Ovary (tissue), 3 donors: Measurements from ENCODE around the gene ARHGAP9.
"Not testable (repeated sequence)": the region's sequence is repeated elsewhere in the genome, so short reads cannot be mapped to it uniquely, and the experiment has no call there.

Source experiments
- CTCF ChIP-seq, 3 donors: fragments of 450-650 bp in 2 of 3; fragments of 200-600 bp in 1 of 3; IDR thresholded peaks; one replicate each; pipeline versions ENCODE4 v1.5.1 to v1.8.0; 2016 to 2022; ENCODE audit warnings: antibody characterized with exemption in 3 of 3, mild to moderate bottlenecking in 1 of 3
- EP300 ChIP-seq: sonication (generic); formaldehyde crosslinking; IDR thresholded peaks from one replicate; pipeline ENCODE4 v1.6.1; 2017; ENCODE audit warnings: antibody characterized with exemption
- POLR2A ChIP-seq: fragments of 450-650 bp; IDR thresholded peaks from one replicate; pipeline ENCODE4 v1.6.1; 2017; ENCODE audit warnings: antibody characterized with exemption, mild to moderate bottlenecking, moderate library complexity
- donor health status: DM: no; HTN: no; CAD: no.

GRCh38 chr12:57426948-57427347, 52.7 kb downstream of the ARHGAP9 start:
- TF ChIP-seq POLR2A; CTCF (IDR thresholded peaks at IDR 0.05); EP300: not testable (repeated sequence)
